Mammary epithelial cell (primary cell): ENCODE results near the gene MOSMO.

ENCODE experiments used
- EZH2 ChIP-seq: IDR thresholded peaks from 2 replicates; pipeline ENCODE4 v1.6.1; 2012; ENCODE audit warnings: low read length, inconsistent platforms, borderline replicate concordance
- TF ChIP-seq, protein P1 (sequence below), 2 donors: IDR thresholded peaks in 1 of 2; conservative IDR thresholded peaks in 1 of 2; 2 replicates each; pipeline ENCODE4 v1.5.1; 2011 to 2012; ENCODE audit warnings: inconsistent platforms in 2 of 2, low read length in 2 of 2, mild to moderate bottlenecking in 2 of 2, control low read depth in 1 of 2, low read depth in 1 of 2; ENCODE audit not compliant: insufficient read depth in 1 of 2; ENCODE audit errors: extremely low read depth in 1 of 2

DNA sequence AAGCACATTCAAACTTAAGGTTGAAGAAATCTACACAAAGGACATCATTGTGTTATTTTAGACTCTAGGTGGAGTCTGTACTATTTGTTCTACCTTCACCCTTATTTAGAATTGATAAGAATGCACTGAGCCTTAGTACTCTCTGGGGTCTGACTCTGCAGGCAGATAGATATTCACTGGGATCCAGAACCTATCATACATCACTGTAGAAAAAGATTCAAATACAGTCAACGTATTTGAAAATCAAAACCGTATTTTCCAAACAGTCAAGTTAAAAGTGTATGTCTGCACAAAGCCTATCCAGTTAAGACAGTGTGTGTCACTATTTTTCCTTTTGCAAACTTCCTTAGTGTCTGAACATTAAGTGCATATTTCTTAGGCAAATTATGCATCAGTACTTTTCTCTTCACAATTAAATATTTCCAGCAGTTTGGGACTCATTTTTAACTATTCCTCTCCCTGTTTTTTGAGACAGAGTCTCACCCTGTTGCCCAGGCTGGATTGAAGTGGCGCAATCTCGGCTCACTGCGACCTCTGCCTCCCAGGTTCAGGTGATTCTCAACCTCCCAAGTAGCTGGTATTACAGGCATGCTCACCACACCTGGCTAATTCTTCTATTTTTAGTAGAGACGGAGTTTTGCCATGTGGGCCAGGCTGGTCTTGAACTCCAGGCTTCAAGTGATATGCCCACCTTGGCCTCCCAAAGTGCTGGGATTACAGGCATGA is 22.3 kb downstream of the MOSMO start:
- TF ChIP-seq, protein P1, sequence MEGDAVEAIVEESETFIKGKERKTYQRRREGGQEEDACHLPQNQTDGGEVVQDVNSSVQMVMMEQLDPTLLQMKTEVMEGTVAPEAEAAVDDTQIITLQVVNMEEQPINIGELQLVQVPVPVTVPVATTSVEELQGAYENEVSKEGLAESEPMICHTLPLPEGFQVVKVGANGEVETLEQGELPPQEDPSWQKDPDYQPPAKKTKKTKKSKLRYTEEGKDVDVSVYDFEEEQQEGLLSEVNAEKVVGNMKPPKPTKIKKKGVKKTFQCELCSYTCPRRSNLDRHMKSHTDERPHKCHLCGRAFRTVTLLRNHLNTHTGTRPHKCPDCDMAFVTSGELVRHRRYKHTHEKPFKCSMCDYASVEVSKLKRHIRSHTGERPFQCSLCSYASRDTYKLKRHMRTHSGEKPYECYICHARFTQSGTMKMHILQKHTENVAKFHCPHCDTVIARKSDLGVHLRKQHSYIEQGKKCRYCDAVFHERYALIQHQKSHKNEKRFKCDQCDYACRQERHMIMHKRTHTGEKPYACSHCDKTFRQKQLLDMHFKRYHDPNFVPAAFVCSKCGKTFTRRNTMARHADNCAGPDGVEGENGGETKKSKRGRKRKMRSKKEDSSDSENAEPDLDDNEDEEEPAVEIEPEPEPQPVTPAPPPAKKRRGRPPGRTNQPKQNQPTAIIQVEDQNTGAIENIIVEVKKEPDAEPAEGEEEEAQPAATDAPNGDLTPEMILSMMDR (conservative IDR thresholded peaks at IDR 0.05 in 1 of 2, IDR thresholded peaks at IDR 0.05 in 1 of 2; ENCODE audit: extremely low read depth in 1 of 2, insufficient read depth in 1 of 2, low read depth in 1 of 2, low read length in 2 of 2) = no peak
- no peak for TF ChIP-seq EZH2
